Neural progenitor cell (in vitro differentiated cells): ENCODE data around the gene COX5A.
"Not testable (repeated sequence)": the region's sequence is repeated elsewhere in the genome, so short reads cannot be mapped to it uniquely, and the experiment has no call there.

Experiments
- EZH2phosphoT487 ChIP-seq: fragments of 200-600 bp; sonication (generic); IDR thresholded peaks from 2 replicates; pipeline ENCODE4 v1.6.1; 2017; ENCODE audit warnings: antibody characterized with exemption
- TF ChIP-seq, protein P1 (sequence below): fragments of 200-600 bp; sonication (generic); IDR thresholded peaks from 2 replicates; pipeline ENCODE4 v1.5.1; 2017; ENCODE audit warnings: antibody characterized with exemption, mild to moderate bottlenecking

GRCh38 chr15:74887537-74888193 is 50.2 kb downstream of the COX5A start:
- TF ChIP-seq, protein P1, sequence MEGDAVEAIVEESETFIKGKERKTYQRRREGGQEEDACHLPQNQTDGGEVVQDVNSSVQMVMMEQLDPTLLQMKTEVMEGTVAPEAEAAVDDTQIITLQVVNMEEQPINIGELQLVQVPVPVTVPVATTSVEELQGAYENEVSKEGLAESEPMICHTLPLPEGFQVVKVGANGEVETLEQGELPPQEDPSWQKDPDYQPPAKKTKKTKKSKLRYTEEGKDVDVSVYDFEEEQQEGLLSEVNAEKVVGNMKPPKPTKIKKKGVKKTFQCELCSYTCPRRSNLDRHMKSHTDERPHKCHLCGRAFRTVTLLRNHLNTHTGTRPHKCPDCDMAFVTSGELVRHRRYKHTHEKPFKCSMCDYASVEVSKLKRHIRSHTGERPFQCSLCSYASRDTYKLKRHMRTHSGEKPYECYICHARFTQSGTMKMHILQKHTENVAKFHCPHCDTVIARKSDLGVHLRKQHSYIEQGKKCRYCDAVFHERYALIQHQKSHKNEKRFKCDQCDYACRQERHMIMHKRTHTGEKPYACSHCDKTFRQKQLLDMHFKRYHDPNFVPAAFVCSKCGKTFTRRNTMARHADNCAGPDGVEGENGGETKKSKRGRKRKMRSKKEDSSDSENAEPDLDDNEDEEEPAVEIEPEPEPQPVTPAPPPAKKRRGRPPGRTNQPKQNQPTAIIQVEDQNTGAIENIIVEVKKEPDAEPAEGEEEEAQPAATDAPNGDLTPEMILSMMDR: not testable (repeated sequence)
- TF ChIP-seq EZH2phosphoT487: not testable (repeated sequence)
